Activated CD4-positive, alpha-beta T cell treated with anti-CD3 and anti-CD28 coated beads, Interleukin-2, amount 10 ng/mL, durations not matched to agents 7 days and 5 days (primary cell): ENCODE data around the gene MUC13. TPM values are rescaled to one million over a fixed set of nuclear protein-coding genes. Genes with fewer than 3 reads are reported as not detected.
"Not testable (repeated sequence)": the region's sequence is repeated elsewhere in the genome, so short reads cannot be mapped to it uniquely, and the experiment has no call there.

Experiments
- CTCF ChIA-PET: fragments of 350-600 bp; sonication (Branson Sonifier 250); formaldehyde crosslinking; loops from one replicate; lab custom pipeline; 2021; ENCODE audit warnings: antibody characterized with exemption; lab: Charles Lee
- POLR2A ChIA-PET: fragments of 350-600 bp; sonication (Branson Sonifier 250); formaldehyde crosslinking; loops from one replicate; lab custom pipeline; 2021; ENCODE audit warnings: antibody characterized with exemption; lab: Charles Lee
- DNase-seq: peaks from one replicate; pipeline ENCODE4 v3.0.0-alpha.2; 2020
- H3K27ac Mint-ChIP-seq: one replicate; pipeline ENCODE4 v1.8.0; 2021; ENCODE audit warnings: mild to moderate bottlenecking, moderate library complexity, mixed read lengths
- H3K27me3 Mint-ChIP-seq: one replicate; pipeline ENCODE4 v1.8.0; 2021; ENCODE audit warnings: mixed read lengths
- H3K36me3 Mint-ChIP-seq: one replicate; pipeline ENCODE4 v1.8.0; 2021; ENCODE audit warnings: low read depth, mixed read lengths
- H3K4me1 Mint-ChIP-seq: one replicate; pipeline ENCODE4 v1.8.0; 2021; ENCODE audit warnings: mixed read lengths
- H3K4me3 Mint-ChIP-seq: one replicate; pipeline ENCODE4 v1.8.0; 2021; ENCODE audit warnings: mild to moderate bottlenecking, moderate library complexity, mixed read lengths
- H3K9me3 Mint-ChIP-seq: one replicate; pipeline ENCODE4 v1.8.0; 2021; ENCODE audit warnings: mixed read lengths
- total RNA-seq, 2 experiments: library from RNA; stranded (reverse); gene quantifications; one replicate each; pipeline ENCODE4 v1.2.3, GENCODE V29; 2021

MUC13 gene
- total RNA-seq, 2 experiments from 2014 or later: not detected

DNA sequence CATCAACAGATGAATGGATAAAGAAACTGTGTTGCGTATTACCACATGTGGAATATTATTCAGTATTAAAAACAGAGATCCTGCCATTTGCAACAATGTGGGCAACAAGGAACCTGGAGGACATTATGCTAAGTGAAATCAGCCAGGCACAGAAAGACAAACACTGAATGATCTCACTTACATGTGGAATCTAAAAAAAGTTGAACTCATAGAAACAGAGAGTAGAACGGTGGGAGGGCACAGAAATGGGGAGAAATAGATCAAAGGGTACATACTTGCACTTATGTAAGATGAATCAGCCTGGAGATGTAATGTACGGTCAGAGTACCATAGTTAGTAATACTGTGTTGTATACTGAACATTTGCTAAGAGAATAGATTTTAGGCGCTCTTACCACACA is 29.8 kb upstream of the MUC13 start:
- Mint-ChIP-seq H3K9me3 (no peaks in the 10 kb centered on the region), H3K4me3 (no peak overlapping the region), H3K4me1 (peaks cover 3% of the 10 kb centered on the region), H3K27me3 (peaks cover 6% of the 10 kb centered on the region), H3K36me3 (peaks cover 7% of the 10 kb centered on the region), H3K27ac (no peak overlapping the region)
- POLR2A ChIA-PET: no interaction called here
- no peak for DNase-seq
- CTCF ChIA-PET: interaction anchor here (0.5 kb wide), 1 partner anchor 465 kb away, joined by 3 read pairs; no protein-coding TSS in a partner anchor

DNA sequence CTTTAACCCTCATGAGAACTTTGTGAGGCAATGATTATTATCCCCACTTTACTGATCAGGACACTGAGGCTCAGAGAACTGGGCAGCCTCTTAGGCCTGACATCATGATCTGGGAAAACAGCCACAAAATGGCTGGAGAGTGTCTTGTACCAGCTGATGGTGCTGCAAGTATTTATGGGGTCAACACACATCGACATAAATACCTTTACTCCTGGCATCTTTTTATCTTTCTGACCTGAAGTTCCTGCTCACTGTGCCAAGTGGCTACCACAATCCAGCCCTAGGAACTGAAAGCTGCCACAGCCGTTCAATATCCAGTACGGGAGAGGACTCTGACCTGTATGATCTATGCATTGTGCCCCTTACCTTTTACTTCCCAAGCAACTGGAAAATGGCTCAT is 29.2 kb upstream of the MUC13 start:
- Mint-ChIP-seq H3K4me3 (no peak overlapping the region), H3K27me3 (peaks cover 8% of the 10 kb centered on the region), H3K36me3 (peaks cover 5% of the 10 kb centered on the region), H3K4me1 (no peaks in the 10 kb centered on the region), H3K9me3 (no peaks in the 10 kb centered on the region), H3K27ac (no peak overlapping the region)
- DNase-seq: no peak
- POLR2A ChIA-PET: no interaction called here
- CTCF ChIA-PET: no interaction called here

DNA sequence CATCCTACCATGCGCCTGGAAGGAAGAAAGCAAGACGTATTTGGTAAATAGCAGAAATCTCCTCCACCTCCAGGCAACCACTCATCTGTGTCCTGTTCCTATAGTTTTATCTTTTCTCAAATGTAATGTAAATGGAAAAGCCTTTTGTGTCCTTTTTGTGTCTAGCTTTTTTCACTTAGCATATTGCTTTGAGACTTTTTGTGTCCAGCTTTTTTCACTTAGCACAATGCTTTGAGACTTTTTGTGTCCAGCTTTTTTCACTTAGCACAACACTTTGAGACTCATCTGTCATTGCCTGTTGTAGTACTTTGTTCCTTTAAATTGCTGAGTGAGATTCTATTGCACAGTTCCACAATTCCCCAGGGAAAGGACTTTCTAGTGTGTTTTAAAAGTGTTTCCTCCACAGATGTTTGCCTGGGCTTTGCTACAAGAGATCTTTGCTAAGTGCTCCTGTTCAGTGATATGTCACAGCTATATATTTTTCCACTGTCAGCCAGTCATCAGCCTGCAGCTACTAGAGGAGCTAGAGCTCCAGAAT is 27.9 kb upstream of the MUC13 start:
- Mint-ChIP-seq H3K27ac (no peak overlapping the region), H3K27me3 (peaks cover 8% of the 10 kb centered on the region), H3K4me1 (no peaks in the 10 kb centered on the region), H3K9me3 (no peaks in the 10 kb centered on the region), H3K4me3 (no peak overlapping the region), H3K36me3 (no peaks in the 10 kb centered on the region)
- ChIA-PET CTCF (interaction anchor here (0.6 kb wide), 1 partner anchor 544 kb away, joined by 3 read pairs; no protein-coding TSS in a partner anchor), POLR2A (no interaction called here)
- DNase-seq: no peak

DNA sequence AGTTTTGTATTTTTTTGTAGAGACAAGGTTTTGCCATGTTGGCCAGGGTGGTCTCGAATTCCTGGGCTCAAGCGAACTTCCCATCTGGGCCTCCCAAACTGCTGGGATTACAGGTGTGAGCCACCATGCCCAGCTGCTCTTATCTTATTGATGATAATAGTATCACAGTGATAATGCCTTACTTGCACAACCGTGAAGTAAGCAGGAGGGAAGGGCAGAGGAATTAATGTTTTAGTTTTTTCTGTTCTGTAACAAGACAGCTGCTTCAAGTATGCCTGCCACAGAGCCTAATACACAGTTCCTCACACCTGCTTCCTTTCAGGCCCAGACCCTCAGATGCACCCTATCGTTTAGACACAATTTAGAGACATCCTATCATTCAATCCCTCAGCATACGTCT is 26.1 kb upstream of the MUC13 start:
- ChIA-PET POLR2A (no interaction called here), CTCF (no interaction called here)
- no peaks in the 10 kb centered on the region for H3K36me3 Mint-ChIP-seq
- no peak overlapping the region for H3K27ac Mint-ChIP-seq
- no peaks in the 10 kb centered on the region for H3K4me1 Mint-ChIP-seq
- H3K4me3 Mint-ChIP-seq: no peak overlapping the region
- H3K9me3 Mint-ChIP-seq: no peaks in the 10 kb centered on the region
- H3K27me3 Mint-ChIP-seq: peaks cover 8% of the 10 kb centered on the region
- no peak for DNase-seq

DNA sequence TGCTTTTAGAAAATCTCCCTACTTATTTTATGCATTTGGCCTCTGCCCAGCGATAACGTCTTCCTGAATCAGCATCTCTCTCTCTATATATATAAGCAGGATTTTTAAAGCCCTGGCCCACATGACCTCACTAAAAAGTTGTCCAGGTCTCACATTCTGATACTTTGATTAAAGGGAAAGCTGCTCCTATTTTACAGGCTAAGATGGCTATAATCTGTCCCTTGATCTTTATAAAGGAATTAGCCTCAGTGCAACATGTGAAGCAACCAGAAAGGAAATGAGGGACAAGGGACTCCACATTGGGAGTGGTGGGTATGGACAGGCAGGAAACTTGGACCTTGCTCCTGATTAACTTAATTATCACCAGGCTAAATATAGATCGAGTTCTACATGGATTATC is 25.6 kb upstream of the MUC13 start:
- H3K4me1 Mint-ChIP-seq: no peaks in the 10 kb centered on the region
- H3K9me3 Mint-ChIP-seq: no peaks in the 10 kb centered on the region
- peaks cover 12% of the 10 kb centered on the region for H3K27me3 Mint-ChIP-seq
- no peak for DNase-seq
- H3K4me3 Mint-ChIP-seq: no peak overlapping the region
- ChIA-PET CTCF (interaction anchor here (1.5 kb wide), 1 partner anchor 10 kb away, joined by 6 read pairs; no protein-coding TSS in a partner anchor), POLR2A (no interaction called here)
- no peak overlapping the region for H3K27ac Mint-ChIP-seq
- no peaks in the 10 kb centered on the region for H3K36me3 Mint-ChIP-seq

DNA sequence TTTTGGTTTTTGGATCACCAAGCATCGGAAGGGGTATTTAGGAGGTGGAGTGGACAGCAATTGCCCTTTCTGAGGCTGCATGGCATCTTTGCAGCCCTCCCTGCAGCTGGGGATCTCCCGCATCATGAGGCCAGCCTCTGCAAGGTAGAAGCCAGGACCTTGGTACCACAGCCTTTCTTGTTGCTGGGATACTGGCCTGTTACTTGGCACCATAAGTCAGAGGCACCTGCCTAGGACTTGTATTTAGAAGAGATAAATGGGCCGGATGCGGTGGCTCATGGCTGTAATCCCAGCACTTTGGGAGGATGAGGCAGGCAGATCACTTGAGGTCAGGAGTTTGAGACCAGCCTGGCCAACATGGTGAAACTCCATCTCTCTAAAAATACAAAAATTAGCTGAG is 23.4 kb upstream of the MUC13 start:
- H3K36me3 Mint-ChIP-seq, H3K27ac Mint-ChIP-seq, POLR2A ChIA-PET, H3K4me3 Mint-ChIP-seq, H3K9me3 Mint-ChIP-seq, H3K4me1 Mint-ChIP-seq, CTCF ChIA-PET, DNase-seq: not testable (repeated sequence)
- peaks cover 20% of the 10 kb centered on the region for H3K27me3 Mint-ChIP-seq

DNA sequence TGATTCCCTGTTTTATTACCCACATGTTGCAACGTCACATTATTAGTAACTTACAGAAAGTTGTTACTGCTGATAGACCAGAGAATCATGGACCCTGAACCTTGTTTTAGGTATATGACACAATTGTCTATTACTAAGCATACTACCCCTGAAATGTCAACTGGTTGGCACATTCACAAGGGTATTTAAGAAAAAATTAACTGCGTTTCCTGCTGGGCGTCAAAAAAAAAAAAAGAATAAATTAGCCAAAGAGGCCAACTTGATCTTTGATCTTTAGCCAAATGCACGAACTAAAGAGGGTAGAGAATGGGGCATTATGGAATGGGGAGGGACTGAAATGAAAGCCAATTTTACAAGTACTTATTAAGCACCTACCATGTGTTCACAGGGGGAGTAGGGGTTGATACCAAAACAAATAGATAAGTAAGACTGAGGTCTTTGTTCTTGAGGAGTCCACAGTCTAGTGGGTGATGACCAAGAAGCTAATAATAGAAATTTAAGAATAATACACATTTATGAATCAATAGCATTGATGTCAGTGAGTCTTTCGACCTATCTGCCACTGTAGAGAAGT is 17.8 kb upstream of the MUC13 start:
- DNase-seq: no peak
- ChIA-PET CTCF (interaction anchor here (0.5 kb wide), 1 partner anchor 554 kb away, joined by 3 read pairs; no protein-coding TSS in a partner anchor), POLR2A (no interaction called here)
- no peaks in the 10 kb centered on the region for H3K9me3 Mint-ChIP-seq
- no peaks in the 10 kb centered on the region for H3K36me3 Mint-ChIP-seq
- H3K4me1 Mint-ChIP-seq: no peaks in the 10 kb centered on the region
- H3K27ac Mint-ChIP-seq: no peak overlapping the region
- no peak overlapping the region for H3K4me3 Mint-ChIP-seq
- peaks cover 25% of the 10 kb centered on the region for H3K27me3 Mint-ChIP-seq

DNA sequence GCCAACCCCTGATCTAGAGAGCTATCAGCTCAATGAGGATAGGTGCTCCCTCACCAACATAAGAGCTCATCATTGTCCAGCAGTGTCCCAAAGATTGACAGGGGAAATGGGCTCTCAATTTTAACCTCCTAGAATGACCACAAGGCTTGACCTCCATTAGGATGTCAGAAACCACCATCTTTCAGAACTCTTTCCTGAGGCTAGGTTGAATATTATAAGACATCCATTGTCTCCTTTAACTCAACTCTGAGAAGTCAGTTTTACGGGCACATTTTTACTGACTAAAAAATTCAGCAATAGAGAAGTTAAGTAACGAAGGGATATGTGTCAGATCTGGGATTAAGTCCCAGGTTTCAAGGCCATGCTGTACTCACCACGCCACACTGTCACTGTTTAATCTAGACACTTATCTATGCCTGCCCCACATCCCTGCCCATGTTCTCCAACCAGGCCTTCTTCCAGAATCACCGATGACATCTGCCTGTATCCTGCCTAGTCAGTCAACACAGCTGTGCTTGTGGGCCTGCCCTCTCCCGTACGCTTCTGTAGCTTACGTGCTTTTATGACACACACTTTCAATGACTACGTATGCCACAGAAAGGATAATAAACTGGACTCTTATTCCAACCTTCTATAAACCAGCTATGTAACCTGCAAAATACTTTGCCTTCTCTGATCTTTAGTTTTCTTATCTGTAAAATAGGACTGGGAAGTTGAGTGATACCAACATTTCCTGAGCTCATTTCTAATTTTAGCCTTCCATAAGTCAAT is 17.1 kb upstream of the MUC13 start:
- H3K9me3 Mint-ChIP-seq: no peaks in the 10 kb centered on the region
- no peak overlapping the region for H3K4me3 Mint-ChIP-seq
- ChIA-PET POLR2A (no interaction called here), CTCF (interaction anchor here (0.5 to 0.9 kb wide), 2 partner anchors 16 to 554 kb away, joined by 3 read pairs; no protein-coding TSS in a partner anchor)
- H3K36me3 Mint-ChIP-seq: no peaks in the 10 kb centered on the region
- no peak for DNase-seq
- H3K27ac Mint-ChIP-seq: no peak overlapping the region
- no peaks in the 10 kb centered on the region for H3K4me1 Mint-ChIP-seq
- peaks cover 25% of the 10 kb centered on the region for H3K27me3 Mint-ChIP-seq

DNA sequence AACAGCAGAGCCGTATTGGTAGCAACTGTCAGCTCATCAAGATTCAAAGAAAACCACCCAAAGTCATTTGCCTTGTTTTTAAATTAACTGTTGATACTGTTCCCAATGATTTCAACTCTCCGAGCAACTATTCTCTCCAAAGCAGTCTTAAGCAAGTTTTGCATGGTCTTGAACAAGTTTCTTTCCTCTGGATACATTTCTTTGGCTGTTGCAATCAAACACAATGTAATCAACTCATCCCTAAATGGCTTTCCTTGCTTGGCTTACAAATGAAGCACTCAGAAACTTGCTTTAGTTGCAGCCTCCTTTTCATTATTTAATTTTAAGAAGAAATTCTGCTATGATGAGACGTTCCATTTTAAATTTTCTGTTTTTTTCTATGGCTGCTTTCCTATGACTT is 15.5 kb upstream of the MUC13 start:
- Mint-ChIP-seq H3K27ac (no peak overlapping the region), H3K9me3 (no peaks in the 10 kb centered on the region), H3K4me1 (no peaks in the 10 kb centered on the region), H3K27me3 (peaks cover 22% of the 10 kb centered on the region), H3K4me3 (no peak overlapping the region), H3K36me3 (no peaks in the 10 kb centered on the region)
- ChIA-PET POLR2A (no interaction called here), CTCF (interaction anchor here (1.6 kb wide), 1 partner anchor 10 kb away, joined by 6 read pairs; no protein-coding TSS in a partner anchor)
- DNase-seq: no peak

DNA sequence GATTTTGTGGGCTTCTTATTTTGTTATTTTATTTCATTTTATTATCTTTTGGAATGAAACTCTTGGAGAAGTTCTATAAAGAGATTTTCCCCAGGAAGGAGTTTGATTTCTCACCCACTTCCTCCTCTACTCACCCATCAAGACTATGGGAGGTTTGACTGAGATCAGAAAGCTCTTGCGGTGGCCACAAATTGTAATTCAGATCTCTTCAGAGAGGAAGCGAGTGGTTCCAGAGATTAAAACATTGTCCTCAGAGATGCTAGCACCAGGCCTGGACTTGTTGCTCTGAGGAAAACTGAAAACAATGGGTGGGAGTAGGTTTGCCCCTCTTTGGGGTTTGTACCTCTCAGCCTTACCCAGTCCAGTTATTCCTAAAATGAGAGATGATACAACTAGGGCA is 8.1 kb upstream of the MUC13 start:
- ChIA-PET CTCF (no interaction called here), POLR2A (no interaction called here)
- Mint-ChIP-seq H3K27ac (no peak overlapping the region), H3K9me3 (no peaks in the 10 kb centered on the region), H3K36me3 (no peaks in the 10 kb centered on the region), H3K4me3 (no peak overlapping the region), H3K4me1 (no peaks in the 10 kb centered on the region), H3K27me3 (peaks cover 17% of the 10 kb centered on the region)
- no peak for DNase-seq

DNA sequence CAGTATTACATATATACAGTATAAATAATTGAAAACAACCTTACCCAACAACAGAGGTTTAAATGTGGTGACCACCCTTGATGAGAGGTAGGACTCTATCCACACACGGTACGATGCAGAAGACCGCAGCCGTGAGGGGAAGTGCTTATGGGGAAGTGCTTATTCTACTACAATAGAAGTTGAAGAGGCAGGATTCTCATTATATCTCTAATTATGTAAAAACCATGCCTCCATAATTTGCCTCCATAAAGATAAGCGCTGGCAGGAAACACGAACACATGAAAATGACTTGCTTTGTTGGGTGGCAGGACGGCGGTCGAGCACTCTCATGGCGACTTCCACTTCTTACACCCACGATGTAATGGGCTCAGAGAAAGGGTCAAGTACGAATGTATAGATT is 7.2 kb upstream of the MUC13 start:
- H3K27ac Mint-ChIP-seq: no peak overlapping the region
- no peaks in the 10 kb centered on the region for H3K4me1 Mint-ChIP-seq
- ChIA-PET CTCF (no interaction called here), POLR2A (no interaction called here)
- no peaks in the 10 kb centered on the region for H3K9me3 Mint-ChIP-seq
- no peak overlapping the region for H3K4me3 Mint-ChIP-seq
- DNase-seq: no peak
- no peaks in the 10 kb centered on the region for H3K36me3 Mint-ChIP-seq
- H3K27me3 Mint-ChIP-seq: peaks cover 19% of the 10 kb centered on the region

DNA sequence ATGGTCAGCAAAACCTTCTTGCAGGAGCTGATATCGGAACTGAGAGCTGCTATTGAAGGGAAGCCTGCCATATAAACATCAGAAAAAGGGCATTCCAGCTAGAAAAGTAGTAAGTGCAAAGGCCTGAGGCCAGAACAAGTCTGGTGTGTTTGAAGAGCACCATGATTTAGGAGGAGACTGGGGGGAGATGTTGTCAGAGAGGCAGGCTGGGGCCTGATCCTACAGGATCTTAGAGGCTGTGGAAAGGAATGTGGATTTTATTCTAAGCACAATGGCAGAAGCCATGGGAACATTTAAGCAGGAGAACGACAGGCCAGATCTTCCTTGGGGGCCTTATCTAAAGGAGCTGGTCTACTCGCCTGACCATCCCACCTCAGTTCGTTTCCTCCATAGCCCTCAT is 5.1 kb upstream of the MUC13 start:
- Mint-ChIP-seq H3K4me1 (no peaks in the 10 kb centered on the region), H3K36me3 (no peaks in the 10 kb centered on the region), H3K4me3 (no peak overlapping the region), H3K27ac (no peak overlapping the region), H3K9me3 (no peaks in the 10 kb centered on the region), H3K27me3 (peaks cover 19% of the 10 kb centered on the region)
- CTCF ChIA-PET: no interaction called here
- POLR2A ChIA-PET: no interaction called here
- no peak for DNase-seq

DNA sequence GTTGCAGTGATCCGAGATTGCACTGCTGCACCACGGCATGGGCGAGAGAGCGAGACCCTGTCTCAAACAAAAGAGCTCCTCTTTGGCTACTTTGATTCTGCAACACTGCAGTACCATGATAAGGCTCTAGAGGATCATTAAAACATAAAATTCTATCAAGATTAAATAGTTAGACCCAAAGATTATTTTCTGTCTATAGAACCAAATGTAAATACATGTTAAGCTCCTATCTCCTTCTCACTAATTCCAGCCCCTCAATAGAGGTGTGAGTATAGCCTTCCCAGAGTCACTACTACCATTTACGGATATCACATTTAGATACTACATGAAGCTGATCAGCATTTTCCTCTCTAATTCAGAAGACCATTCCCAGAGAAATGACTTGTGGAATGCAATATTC is 4.3 kb upstream of the MUC13 start:
- no peak for DNase-seq
- no peaks in the 10 kb centered on the region for H3K36me3 Mint-ChIP-seq
- H3K27me3 Mint-ChIP-seq: peaks cover 19% of the 10 kb centered on the region
- H3K27ac Mint-ChIP-seq: no peak overlapping the region
- POLR2A ChIA-PET: no interaction called here
- H3K4me3 Mint-ChIP-seq: no peak overlapping the region
- H3K4me1 Mint-ChIP-seq: no peaks in the 10 kb centered on the region
- CTCF ChIA-PET: interaction anchor here (0.5 to 0.6 kb wide), 2 partner anchors 409 to 581 kb away, joined by 3 to 4 read pairs; partner anchors contain the start of gene SNX4
- no peaks in the 10 kb centered on the region for H3K9me3 Mint-ChIP-seq
